Measurements from ENCODE around the gene SGSM1.

The SGSM1 gene

GRCh38 chr22:24968066-24968561 is 162.1 kb downstream of the SGSM1 start:
- no peak for FAIRE-seq
- no peak for DNase-seq (ENCODE audit: extremely low spot score, insufficient read length, low read depth)

- DNase-seq (ENCODE audit: extremely low spot score, insufficient read length, low read depth), result no peak
- FAIRE-seq, result no peak
Observed at GRCh38 chr22:24969560-24970301, 163.7 kb downstream of the SGSM1 start.

- DNase-seq (ENCODE audit: extremely low spot score, insufficient read length, low read depth), result no peak
- no peak for FAIRE-seq
Observed at GRCh38 chr22:24972369-24972768, 166.4 kb downstream of the SGSM1 start.

DNA sequence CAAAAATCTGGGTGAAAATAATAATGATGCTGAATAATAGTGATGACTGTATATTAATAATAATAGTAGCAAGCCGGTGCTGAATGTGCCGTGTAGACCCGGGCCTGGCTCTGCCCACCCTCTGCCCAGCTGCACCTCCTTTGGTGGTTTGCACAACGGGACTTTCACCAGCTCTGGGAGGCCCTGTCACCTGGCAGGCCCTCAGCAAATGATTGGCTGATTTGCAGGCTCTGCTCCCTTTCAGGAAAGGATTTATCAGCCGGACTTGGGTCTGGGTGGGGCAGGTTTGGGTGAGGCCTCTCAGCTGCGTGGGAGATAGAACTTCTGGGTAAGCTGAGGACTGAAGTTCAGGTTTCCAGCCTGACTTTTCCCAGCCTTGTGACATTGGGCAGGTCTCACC is 167.9 kb downstream of the SGSM1 start:
- no peak for FAIRE-seq

DNA sequence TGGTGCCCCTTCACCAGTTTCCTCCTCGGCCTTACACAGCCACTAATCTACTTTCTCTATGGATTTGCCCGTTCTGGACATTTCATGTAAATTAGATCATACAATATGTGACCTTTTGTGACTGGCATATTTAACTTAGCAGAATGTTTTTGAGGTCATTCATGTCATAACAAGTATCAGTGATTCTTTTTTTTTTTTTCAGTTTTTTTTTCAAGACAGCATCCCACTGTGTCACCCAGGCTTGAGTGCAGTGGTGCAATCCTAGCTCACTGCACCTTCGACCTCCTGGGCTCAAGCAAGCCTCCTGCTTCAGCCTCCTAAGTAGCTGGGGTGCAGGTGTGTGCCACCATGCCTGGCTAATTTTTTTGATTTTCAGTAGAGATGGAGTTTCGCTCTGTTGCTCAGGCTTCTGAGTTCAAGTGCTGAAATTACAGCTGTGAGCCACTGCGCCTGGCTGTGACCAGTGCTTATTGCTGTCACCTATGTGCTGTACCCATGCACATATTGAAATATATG is 169.2 kb downstream of the SGSM1 start:
- FAIRE-seq, result no peak
- no peak for DNase-seq (ENCODE audit: extremely low spot score, insufficient read length, low read depth)

More for the DNA sequence above, 167.9 kb downstream of the SGSM1 start:
- no peak for DNase-seq (ENCODE audit: extremely low spot score, insufficient read length, low read depth)

DNA sequence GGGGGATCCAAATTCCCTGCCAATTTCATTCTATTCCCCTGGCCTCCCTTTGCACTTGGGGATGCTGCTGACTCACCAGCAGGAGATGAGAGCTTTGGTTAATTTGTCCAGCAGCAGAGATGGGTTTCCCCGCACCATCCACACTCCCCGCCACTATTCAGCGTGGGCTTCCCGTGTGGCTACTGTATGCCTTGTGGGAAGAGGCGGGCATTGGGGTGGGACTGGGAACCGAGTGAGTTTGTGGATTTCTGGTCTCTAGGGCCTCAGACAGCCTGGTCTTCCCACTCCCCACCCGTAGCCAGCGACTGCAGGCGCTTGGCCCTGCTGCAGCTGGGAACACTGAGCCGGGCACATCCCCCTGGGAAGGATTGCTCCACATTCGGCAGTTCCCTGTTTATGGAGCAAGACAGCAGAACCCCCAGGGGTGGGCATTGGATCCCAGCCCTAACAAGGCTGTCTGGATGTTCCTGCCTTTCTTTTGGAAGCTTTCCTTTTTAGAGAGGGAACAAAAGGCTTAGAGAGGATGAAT is 169.9 kb downstream of the SGSM1 start:
- DNase-seq (ENCODE audit: extremely low spot score, insufficient read length, low read depth) (no peak), FAIRE-seq (no peak)

DNA sequence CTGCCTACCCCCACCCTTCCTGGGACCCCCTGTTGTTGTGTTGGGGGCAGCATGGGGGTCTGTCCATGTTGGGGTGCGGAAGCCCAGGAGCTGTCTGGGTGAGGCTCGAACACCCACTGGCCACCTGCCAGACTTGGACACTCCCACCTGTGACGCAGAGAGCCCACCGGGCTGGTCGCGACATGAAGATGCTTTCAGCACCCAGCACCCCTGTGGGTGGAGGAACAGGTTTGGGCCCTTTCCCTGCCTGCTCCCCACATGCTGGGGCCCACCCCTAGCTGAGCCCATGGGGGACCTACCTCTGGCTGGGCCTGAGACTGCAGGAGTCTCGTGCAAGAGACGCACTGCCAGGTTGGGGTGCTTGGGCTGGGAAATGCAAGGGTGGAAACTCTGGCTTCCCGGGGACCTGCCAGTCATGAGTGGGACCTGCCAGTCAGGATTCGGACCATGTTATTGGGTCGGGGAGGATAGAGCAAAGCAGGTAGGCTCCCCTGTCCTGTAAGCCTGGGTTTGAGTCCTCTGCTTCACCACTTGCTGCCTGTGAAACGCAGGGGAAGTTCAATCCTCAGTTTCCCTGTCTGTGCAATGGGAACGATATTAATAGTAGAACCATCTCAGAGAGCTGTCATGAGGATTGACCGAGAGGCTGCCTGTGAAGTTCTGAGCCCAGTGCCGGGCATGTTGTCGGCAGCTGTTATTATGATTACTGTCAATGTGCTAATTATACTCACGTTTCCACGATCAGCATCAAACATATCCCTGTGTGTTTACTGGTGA is 170.6 kb downstream of the SGSM1 start:
- FAIRE-seq, result no peak
- DNase-seq (ENCODE audit: extremely low spot score, insufficient read length, low read depth), result no peak

All from GM18507 (cell line).